HG02840 (cell line): ENCODE measurements around the gene CD93.

Experiments used
- ATAC-seq: cut with Tn5 transposase; IDR thresholded peaks from one replicate; pipeline ENCODE4 v1.9.1; 2021; ENCODE audit warnings: mild to moderate bottlenecking, moderate library complexity, moderate number of reproducible peaks; ENCODE audit not compliant: unreplicated experiment, low FRiP score

CD93 gene

DNA sequence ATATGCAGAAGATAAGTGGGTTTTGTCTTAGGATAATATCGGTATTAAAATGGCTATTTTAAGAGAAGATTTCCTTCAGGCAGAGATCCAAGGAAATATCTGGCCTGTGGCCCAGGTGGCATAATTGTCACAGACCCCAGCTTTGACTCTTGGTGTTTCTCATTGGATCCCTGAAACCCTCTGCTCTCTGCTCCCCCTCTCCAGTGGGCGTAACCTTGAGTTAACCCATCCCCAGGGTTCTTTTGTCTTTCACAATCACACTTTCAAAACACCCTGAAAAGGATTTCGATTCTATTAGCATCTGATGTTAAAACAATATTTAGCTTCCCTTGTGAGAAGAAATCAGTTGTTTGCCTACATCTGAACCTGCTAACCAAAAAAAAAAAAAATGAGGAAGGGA is 43.9 kb downstream of the CD93 start:
- no peak for ATAC-seq

DNA sequence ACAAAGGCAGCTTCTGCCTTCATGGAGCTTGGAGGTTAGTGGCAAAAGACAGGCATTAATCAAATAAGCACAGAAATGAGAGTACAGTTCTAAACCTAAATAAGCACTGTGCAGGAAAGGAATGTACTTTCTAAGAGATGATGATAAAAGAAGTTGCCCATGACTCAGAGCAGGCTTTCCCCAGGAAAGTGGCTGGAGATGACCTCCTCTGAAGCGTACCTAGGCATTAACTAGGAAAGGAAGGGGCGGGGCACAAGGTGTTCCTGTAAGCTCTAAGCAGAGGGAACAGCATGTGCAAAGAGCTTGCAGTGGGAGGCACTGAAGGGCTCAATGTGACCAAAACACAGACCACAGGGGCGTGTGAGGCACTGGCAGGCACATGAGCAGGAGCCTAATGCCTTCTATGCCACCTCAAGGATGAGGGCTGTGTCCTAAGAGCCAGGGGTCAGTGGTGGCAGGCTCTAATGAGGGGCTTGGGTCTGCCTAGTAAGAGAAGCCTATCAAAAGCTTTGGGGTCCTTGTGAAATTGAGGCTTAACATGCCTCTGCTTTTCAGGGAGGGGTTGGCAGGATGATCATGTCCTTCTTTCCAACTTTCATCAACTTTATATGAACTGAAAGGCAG is 46.1 kb downstream of the CD93 start:
- ATAC-seq: no peak

DNA sequence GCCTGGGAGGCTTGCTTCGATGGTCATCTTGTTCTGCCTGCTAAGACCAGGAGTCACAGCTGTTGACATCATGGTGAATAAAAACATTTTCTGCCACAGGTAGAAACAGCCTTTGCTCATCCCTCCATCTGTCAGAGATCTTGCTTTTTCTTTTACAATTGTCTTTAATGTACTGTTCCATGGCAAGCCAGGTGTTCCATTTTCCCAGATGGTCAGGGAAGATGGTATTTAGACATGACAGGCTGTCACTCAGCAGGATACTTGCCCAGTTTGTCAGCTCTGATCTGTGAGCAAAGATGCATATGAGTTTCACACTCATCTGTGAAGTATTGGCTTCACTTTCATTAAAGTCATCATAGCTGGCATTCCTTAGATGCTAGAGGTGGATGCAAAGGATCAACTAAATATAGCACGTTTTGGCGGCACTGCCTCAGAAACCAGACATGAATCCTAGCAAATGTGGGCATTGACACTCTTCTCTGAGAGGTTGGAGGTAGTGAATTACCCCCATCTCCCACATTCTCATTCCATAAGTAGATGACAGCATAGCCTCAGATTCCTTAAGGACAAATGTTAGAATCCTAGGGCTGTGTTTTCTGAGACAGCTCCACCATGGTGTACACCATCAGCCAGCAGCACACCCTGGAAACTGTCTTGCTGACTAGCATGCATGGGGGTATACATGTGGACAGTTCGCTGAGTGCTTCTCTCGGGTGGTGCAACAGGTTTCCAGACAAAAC is 46.8 kb downstream of the CD93 start:
- ATAC-seq: no peak

DNA sequence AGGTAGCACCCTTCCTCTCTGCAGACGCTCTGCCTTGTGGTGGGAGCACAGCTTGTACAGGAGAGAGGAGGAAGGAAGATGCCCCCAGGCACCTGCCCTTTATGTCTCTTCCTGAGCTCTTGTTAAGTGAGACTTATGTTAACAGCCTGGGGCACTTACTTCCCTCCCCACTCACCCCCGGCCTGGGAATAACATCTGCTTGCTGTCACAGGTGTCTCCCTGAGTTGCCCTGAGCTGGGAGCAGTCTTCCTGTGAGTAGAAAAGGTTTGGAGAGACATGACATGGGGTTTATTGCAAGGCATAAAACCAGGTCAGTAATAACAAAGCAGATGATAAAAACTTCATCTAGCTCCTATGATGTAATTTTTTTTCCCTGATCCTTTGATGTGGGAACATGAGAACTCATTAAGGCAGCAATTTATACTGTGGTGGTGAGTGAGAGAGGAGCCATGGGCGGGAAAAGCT is 49.1 kb downstream of the CD93 start:
- no peak for ATAC-seq

DNA sequence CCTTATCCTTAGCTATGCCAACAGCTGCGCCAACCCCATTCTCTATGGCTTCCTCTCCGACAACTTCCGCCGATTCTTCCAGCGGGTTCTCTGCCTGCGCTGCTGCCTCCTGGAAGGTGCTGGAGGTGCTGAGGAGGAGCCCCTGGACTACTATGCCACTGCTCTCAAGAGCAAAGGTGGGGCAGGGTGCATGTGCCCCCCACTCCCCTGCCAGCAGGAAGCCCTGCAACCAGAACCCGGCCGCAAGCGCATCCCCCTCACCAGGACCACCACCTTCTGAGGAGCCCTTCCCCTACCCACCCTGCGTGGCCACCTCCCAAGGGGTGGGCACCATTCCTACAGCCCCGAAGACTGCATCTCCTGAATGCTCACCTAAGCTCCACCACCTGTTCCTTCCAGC is 49.8 kb downstream of the CD93 start:
- ATAC-seq: no peak

DNA sequence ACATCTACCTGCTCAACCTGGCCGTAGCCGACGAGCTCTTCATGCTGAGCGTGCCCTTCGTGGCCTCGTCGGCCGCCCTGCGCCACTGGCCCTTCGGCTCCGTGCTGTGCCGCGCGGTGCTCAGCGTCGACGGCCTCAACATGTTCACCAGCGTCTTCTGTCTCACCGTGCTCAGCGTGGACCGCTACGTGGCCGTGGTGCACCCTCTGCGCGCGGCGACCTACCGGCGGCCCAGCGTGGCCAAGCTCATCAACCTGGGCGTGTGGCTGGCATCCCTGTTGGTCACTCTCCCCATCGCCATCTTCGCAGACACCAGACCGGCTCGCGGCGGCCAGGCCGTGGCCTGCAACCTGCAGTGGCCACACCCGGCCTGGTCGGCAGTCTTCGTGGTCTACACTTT is 50.4 kb downstream of the CD93 start:
- ATAC-seq: no peak

DNA sequence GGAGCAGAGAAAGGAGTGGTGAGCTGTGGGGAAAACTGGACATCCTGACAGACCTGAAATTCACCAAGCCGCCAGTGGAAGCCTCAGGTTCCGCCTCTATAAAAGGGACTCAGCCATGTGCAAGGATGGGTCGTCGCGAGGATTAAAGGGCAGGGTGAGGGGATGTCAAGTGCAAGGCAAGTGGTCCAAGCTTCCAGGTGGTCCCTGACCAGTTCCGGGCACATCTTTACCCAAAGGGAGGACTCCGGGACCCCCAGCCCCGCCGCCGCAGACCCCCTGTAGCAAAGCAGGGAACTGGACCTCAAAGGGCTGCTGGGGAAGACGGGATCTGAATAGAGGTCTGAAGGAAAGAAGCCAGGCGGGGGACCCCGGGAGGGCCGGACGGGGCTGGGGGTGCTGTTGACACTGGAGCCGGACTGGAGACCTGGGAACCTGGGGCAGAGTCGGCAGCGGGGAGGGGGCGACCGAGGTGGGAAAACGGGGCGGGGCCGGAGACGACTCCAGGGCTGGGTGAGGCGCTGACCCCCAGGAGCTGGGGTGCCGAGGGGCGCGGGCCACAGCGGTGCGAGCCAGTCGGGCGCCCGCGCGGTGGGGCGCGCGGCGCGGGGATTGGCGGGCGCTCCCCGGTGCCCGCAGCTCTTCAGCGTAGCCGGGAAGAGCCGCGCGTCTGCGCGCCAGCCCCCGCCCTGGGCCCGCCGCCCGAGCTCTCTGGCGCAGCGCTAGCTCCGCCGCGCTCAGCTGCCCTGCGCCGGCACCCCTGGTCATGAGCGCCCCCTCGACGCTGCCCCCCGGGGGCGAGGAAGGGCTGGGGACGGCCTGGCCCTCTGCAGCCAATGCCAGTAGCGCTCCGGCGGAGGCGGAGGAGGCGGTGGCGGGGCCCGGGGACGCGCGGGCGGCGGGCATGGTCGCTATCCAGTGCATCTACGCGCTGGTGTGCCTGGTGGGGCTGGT is 51.1 kb downstream of the CD93 start, which contains the start of gene SSTR4:
TSS of gene SSTR4 (plus strand) at position 592 of the 951 bp plus-strand sequence. CDS start at position 764, 172 bp downstream.
- ATAC-seq: no peak

DNA sequence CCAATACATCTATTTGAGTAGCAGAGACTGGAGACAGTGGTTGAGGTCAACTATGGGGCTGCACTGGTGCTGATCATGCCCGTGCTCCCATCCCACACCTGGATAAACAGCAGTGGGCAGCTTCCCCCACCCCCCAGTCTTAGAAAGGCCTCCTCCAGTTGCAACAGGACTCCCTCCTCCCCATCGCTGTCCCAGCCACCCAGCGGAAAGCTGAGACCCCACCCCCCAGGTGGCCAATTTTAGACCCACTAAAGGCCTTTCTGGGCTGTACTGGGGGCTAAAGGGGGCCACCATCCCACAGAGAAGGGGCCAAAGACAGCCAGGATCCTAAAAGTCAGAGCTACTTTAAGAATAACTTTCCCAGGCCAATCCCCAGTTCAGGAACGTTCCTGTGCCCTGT is 52.2 kb downstream of the CD93 start:
- no peak for ATAC-seq

DNA sequence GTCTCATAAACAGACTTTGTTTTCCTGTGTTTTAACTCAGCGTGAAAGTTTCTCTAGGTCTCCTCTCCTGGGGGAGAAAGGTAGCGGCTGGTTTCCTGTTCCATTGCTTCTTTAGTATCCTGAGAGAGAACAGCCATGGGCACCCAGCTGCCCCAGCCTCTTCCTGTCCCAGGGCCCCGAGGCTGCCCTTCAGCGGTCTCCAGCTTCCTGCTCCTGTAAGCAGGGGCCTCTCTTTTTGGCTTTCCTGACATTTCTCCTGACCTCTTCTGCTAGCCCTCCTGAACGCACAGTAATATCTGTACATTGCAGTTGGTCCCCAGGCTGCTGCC is 53.4 kb downstream of the CD93 start:
- no peak for ATAC-seq

DNA sequence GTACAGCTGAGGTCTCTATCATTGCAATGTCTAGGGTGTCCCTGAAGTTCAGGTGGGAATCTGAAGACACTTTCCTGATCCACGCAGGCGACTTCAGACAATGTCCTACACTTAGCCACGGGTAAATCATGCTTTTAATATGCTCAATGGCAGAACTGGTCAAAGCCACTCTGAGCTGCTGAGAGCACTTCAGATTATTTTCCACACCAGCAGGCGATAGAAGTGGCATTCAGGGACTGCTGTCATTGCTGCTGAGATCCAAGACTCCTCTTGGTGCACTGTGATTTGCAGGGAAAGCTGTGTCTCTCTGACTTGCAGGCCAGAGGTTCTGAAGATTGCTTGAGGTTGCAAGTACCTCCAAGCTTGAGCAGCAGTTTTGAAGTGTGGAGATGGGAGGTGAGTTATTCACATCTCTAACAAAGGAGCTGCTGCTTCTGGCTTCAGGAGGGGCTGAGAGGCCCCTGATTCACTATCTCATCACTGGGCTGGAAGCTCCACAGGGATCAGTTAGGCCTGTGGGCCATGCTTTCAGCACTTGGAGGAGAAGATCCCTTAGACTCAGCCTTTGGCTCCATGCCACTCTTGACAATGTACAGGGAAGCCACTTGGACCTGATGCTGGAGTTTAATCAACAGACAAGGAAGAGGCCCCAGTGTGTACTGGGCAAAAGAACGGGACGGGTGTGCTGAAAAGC is 53.9 kb downstream of the CD93 start:
- ATAC-seq: no peak

DNA sequence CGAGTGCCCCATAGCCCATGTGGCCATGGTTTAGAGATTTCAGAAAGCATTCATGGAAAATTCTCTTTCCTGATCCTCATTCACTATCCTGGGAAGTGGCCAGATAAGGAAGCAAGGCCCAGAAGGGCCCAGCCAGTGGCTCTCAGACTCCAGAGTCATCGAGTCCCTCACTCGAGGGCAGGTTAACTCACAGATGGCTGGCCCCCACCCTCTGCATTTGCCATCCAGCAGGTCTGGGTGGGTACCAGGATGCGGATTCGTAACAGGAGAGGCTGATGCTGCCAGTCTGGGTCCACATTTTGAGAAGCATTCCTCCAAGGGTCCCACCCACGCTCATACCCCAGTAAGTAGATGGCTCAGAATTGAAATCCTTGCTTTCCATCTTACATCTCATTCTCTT is 54.8 kb downstream of the CD93 start:
- ATAC-seq: no peak
